HepG2 (cell line): Measurements from ENCODE around the gene ARHGAP45. TPM values are rescaled to one million over a fixed set of nuclear protein-coding genes. Genes with fewer than 3 reads are reported as not detected.

Experiments
- GLMP ChIP-seq: sonication (generic); formaldehyde crosslinking; IDR thresholded peaks from 2 replicates; pipeline ENCODE4 v1.9.0; 2021; ENCODE audit warnings: missing genetic modification reagents, mild to moderate bottlenecking, borderline replicate concordance
- HDAC2 ChIP-seq: sonication (generic); formaldehyde crosslinking; IDR thresholded peaks from 2 replicates; pipeline ENCODE4 v1.4.0; 2020; ENCODE audit warnings: missing genetic modification reagents
- HIVEP1 ChIP-seq: sonication (generic); formaldehyde crosslinking; IDR thresholded peaks from 2 replicates; pipeline ENCODE4 v1.4.0; 2020; ENCODE audit warnings: mild to moderate bottlenecking, missing genetic modification reagents
- HMGA1 ChIP-seq: sonication (generic); formaldehyde crosslinking; conservative IDR thresholded peaks from 2 replicates; pipeline ENCODE4 v1.4.0; 2020; ENCODE audit warnings: missing genetic modification reagents
- IRF2 ChIP-seq: IDR thresholded peaks from 2 replicates; pipeline ENCODE4 v1.6.1; 2018; ENCODE audit warnings: missing genetic modification reagents, missing compliant biosample characterization
- MTF1 ChIP-seq: sonication (generic); formaldehyde crosslinking; IDR thresholded peaks from 2 replicates; pipeline ENCODE4 v1.5.0; 2020; ENCODE audit warnings: missing genetic modification reagents
- SAFB2 ChIP-seq: sonication (generic); formaldehyde crosslinking; IDR thresholded peaks from 2 replicates; pipeline ENCODE4 v1.5.1; 2020; ENCODE audit warnings: missing genetic modification reagents, low read depth, mild to moderate bottlenecking, borderline replicate concordance
- TRIM24 ChIP-seq: sonication (generic); formaldehyde crosslinking; IDR thresholded peaks from 2 replicates; pipeline ENCODE4 v1.8.0; 2022; ENCODE audit warnings: mild to moderate bottlenecking, missing genetic modification reagents
- ZBTB10 ChIP-seq: sonication (generic); formaldehyde crosslinking; IDR thresholded peaks from 2 replicates; pipeline ENCODE4 v1.4.0; 2020; ENCODE audit warnings: missing genetic modification reagents, borderline replicate concordance
- ZNF280B ChIP-seq: sonication (generic); formaldehyde crosslinking; IDR thresholded peaks from 2 replicates; pipeline ENCODE4 v1.5.0; 2020; ENCODE audit warnings: missing genetic modification reagents, mild to moderate bottlenecking, borderline replicate concordance
- ZNF646 ChIP-seq: sonication (generic); formaldehyde crosslinking; IDR thresholded peaks from 2 replicates; pipeline ENCODE4 v1.9.0; 2021; ENCODE audit warnings: mild to moderate bottlenecking, missing genetic modification reagents
- ZNF678 ChIP-seq: sonication (generic); formaldehyde crosslinking; IDR thresholded peaks from 2 replicates; pipeline ENCODE4 v1.4.0; 2020; ENCODE audit warnings: mild to moderate bottlenecking, missing genetic modification reagents
- polyA plus RNA-seq, 8 experiments: library from polyadenylated mRNA; depleted of rRNA in 3 of 8; stranded (reverse) in 7 of 8; unstranded in 1 of 8; fragments of >200 nt; fragmentation: Illumina TruSeq in 4 of 8; extraction: Trizol in 4 of 8; gene quantifications; 2 replicates each; pipeline versions ENCODE4 v1.2.1 to v1.2.3, GENCODE V29; 2011 to 2016; ENCODE audit warnings: low read depth in 4 of 8, missing spikeins in 1 of 8, mixed read lengths in 1 of 8; ENCODE audit not compliant: insufficient read depth in 1 of 8
- total RNA-seq, 5 experiments: library from RNA; depleted of rRNA; stranded (reverse); fragments of >200 nt; fragmentation: Illumina TruSeq; extraction: Trizol; gene quantifications; 2 replicates each; pipeline ENCODE4 v1.2.3, GENCODE V29; 2016; ENCODE audit warnings: low read depth in 1 of 5

The ARHGAP45 gene
- total and polyA plus RNA-seq, 2 of the 13 experiments (the other 11 are each of a cell fraction or from before 2014, with no cell fraction given), result 0.84 to 32.0 TPM

GRCh38 chr19:1046117-1046626 lies 20.8 kb upstream of the ARHGAP45 start (continued):
- TF ChIP-seq ZNF646 (CRISPR knock-in tag) (no peak), HIVEP1 (CRISPR knock-in tag) (0 out of 2 replicates have a peak, but pooled peaks have one; percentile 22), ZNF280B (CRISPR knock-in tag) (no peak), IRF2 (CRISPR knock-in tag) (no peak), HDAC2 (CRISPR knock-in tag) (no peak; the same call in 1 of the 2 replicates), MTF1 (CRISPR knock-in tag) (0 out of 2 replicates have a peak, but pooled peaks have one; percentile 62), SAFB2 (CRISPR knock-in tag) (no peak), ZBTB10 (CRISPR knock-in tag) (0 out of 2 replicates have a peak, but pooled peaks have one; percentile 46), ZNF678 (CRISPR knock-in tag) (no peak), GLMP (CRISPR knock-in tag) (no peak), TRIM24 (CRISPR knock-in tag) (no peak), HMGA1 (CRISPR knock-in tag) (no peak)
